Osteoblast (primary cell): ENCODE results near the gene SGTA. TPM values are rescaled to one million over a fixed set of nuclear protein-coding genes. Genes with fewer than 3 reads are reported as not detected.
"Not testable (repeated sequence)": the region's sequence is repeated elsewhere in the genome, so short reads cannot be mapped to it uniquely, and the experiment has no call there.

Source experiments
- DNase-seq: peaks from one replicate; pipeline ENCODE4 v3.0.0; 2011; ENCODE audit warnings: low spot score, mixed read lengths; ENCODE audit not compliant: insufficient read length; ENCODE audit errors: missing footprints
- H2AFZ ChIP-seq: 2 replicates; pipeline ENCODE4 v1.6.0; 2011; ENCODE audit warnings: mild to moderate bottlenecking, low read length
- H3K27ac ChIP-seq: 2 replicates; pipeline ENCODE4 v1.5.1; 2011; ENCODE audit warnings: mild to moderate bottlenecking, low read depth, low read length, moderate library complexity
- H3K27me3 ChIP-seq: 2 replicates; pipeline ENCODE4 v1.6.0; 2012; ENCODE audit warnings: mild to moderate bottlenecking, control low read depth, inconsistent platforms, low read length, moderate library complexity; ENCODE audit not compliant: insufficient read depth
- H3K36me3 ChIP-seq: 2 replicates; pipeline ENCODE4 v1.5.1; 2011; ENCODE audit warnings: mild to moderate bottlenecking, low read length, control low read depth, moderate library complexity; ENCODE audit not compliant: insufficient read depth
- H3K4me1 ChIP-seq: 2 replicates; pipeline ENCODE4 v1.5.1; 2011; ENCODE audit warnings: mild to moderate bottlenecking, low read length, control low read depth, moderate library complexity; ENCODE audit not compliant: insufficient read depth
- H3K4me2 ChIP-seq: 2 replicates; pipeline ENCODE4 v1.6.0; 2011; ENCODE audit warnings: mild to moderate bottlenecking, low read length; ENCODE audit not compliant: insufficient read depth
- H3K4me3 ChIP-seq: fragments of 200-600 bp; sonication (generic); 3 replicates; pipeline ENCODE4 v1.5.1; 2012; ENCODE audit warnings: mild to moderate bottlenecking, low read length, inconsistent platforms; ENCODE audit not compliant: insufficient read depth
- H3K79me2 ChIP-seq: 2 replicates; pipeline ENCODE4 v1.6.0; 2012; ENCODE audit warnings: mild to moderate bottlenecking, low read length, control low read depth, inconsistent platforms; ENCODE audit not compliant: insufficient read depth
- H3K9me3 ChIP-seq: 2 replicates; pipeline ENCODE4 v1.5.1; 2011; ENCODE audit warnings: low read depth, low read length, control low read depth
- H4K20me1 ChIP-seq: 2 replicates; pipeline ENCODE4 v1.6.0; 2012; ENCODE audit warnings: mild to moderate bottlenecking, low read length, control low read depth; ENCODE audit not compliant: insufficient read depth
- CTCF ChIP-seq: IDR thresholded peaks from 2 replicates; pipeline ENCODE4 v1.5.1; 2011; ENCODE audit warnings: mild to moderate bottlenecking, low read depth, low read length, moderate library complexity; ENCODE audit errors: extremely low read depth
- total RNA-seq: library from RNA; depleted of rRNA; stranded (reverse); fragments of >200 nt; gene quantifications from 2 replicates; pipeline ENCODE4 v1.2.3, GENCODE V29; 2012

SGTA gene
- total RNA-seq, 1 donor, result 38.7 TPM

- Histone ChIP-seq H3K79me2 (no peaks in the 10 kb centered on the region), H3K4me2 (no peak overlapping the region), H3K9me3 (peaks cover 4% of the 10 kb centered on the region), H3K4me1 (peaks cover 13% of the 10 kb centered on the region), H3K27me3 (no peaks in the 10 kb centered on the region), H3K4me3 (no peak overlapping the region), H2AFZ (no peak overlapping the region), H3K36me3 (no peaks in the 10 kb centered on the region), H3K27ac (no peak overlapping the region), H4K20me1 (no peaks in the 10 kb centered on the region)
- peak; percentile 77 for DNase-seq
- TF ChIP-seq CTCF, result no peak
Observed at GRCh38 chr19:2714531-2715269, 68.4 kb downstream of the SGTA start.

- H3K4me3 ChIP-seq, DNase-seq: not testable (repeated sequence)
- peaks cover 13% of the 10 kb centered on the region for H3K4me1 ChIP-seq
Observed at GRCh38 chr19:2714102-2714501, 69.0 kb downstream of the SGTA start.

GRCh38 chr19:2713170-2713569 lies 69.9 kb downstream of the SGTA start:
- H3K27ac ChIP-seq, H2AFZ ChIP-seq, H3K36me3 ChIP-seq, H3K79me2 ChIP-seq, H3K4me3 ChIP-seq, H3K4me2 ChIP-seq, H3K9me3 ChIP-seq, H3K27me3 ChIP-seq, H4K20me1 ChIP-seq, DNase-seq: not testable (repeated sequence)
- H3K4me1 ChIP-seq, result peaks cover 13% of the 10 kb centered on the region

More at GRCh38 chr19:2714102-2714501, 69.0 kb downstream of the SGTA start:
- not testable (repeated sequence) for H3K9me3 ChIP-seq, H4K20me1 ChIP-seq, H3K27me3 ChIP-seq, H3K36me3 ChIP-seq, H3K79me2 ChIP-seq, H3K27ac ChIP-seq, H2AFZ ChIP-seq, H3K4me2 ChIP-seq

GRCh38 chr19:2711875-2712205 lies 71.2 kb downstream of the SGTA start:
- H3K79me2 ChIP-seq, result no peaks in the 10 kb centered on the region
- H3K36me3 ChIP-seq, result no peaks in the 10 kb centered on the region
- DNase-seq, result no peak
- H3K4me3 ChIP-seq, result no peak overlapping the region
- no peaks in the 10 kb centered on the region for H3K27me3 ChIP-seq
- peak overlapping the region; percentile 42 for H3K4me2 ChIP-seq
- peak overlapping the region; percentile 66 for H3K27ac ChIP-seq
- no peak overlapping the region for H2AFZ ChIP-seq
- H3K4me1 ChIP-seq, result peaks cover 13% of the 10 kb centered on the region
- no peak for TF ChIP-seq CTCF
- peaks cover 4% of the 10 kb centered on the region for H3K9me3 ChIP-seq
- H4K20me1 ChIP-seq, result no peaks in the 10 kb centered on the region

GRCh38 chr19:2711172-2711874 lies 71.8 kb downstream of the SGTA start:
- Histone ChIP-seq H3K4me1 (peaks cover 13% of the 10 kb centered on the region), H3K27me3 (no peaks in the 10 kb centered on the region), H3K4me3 (peak overlapping the region; percentile 17), H4K20me1 (no peaks in the 10 kb centered on the region), H2AFZ (peak overlapping the region; percentile 39), H3K27ac (peak overlapping the region; percentile 66), H3K36me3 (no peaks in the 10 kb centered on the region), H3K9me3 (peaks cover 4% of the 10 kb centered on the region), H3K4me2 (peak overlapping the region; percentile 42), H3K79me2 (no peaks in the 10 kb centered on the region)
- no peak for TF ChIP-seq CTCF
- peak; percentile 99 for DNase-seq
